ENCODE measurements around the gene BCAS4.

The BCAS4 gene

DNA sequence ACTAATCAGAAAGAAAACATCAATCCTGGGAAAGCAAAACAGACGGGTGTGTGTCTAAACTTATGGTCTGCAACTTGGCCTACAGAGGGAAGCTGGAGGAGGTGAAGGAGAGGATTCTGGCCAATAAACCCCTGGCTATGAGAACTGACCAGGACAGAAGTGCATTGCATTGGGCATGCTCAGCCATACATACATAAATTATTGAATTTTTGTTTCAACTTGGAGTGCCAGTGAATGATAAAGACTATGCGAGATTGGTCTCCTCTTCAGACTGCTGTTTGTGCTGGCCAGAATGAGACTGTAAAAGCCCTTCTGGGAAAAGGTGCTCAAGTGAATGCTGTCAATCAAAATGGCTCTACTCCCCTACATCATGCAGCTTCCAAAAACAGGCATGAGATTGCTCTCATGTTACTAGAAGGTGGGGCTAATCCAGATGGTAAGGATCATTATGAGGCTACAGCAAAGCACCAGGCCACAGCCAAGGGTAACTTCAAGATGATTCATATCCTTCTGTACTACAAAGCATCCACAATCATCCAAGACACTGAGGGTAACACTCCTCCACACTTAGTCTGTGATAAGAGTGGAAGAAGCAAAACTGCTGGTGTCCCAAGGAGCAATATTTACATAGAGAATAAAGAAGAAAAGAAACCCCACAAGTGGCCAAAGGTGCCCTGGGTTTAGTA is 119.0 kb downstream of the BCAS4 start:
- DNase-seq (ENCODE audit: low spot score), result peak; percentile 20

DNA sequence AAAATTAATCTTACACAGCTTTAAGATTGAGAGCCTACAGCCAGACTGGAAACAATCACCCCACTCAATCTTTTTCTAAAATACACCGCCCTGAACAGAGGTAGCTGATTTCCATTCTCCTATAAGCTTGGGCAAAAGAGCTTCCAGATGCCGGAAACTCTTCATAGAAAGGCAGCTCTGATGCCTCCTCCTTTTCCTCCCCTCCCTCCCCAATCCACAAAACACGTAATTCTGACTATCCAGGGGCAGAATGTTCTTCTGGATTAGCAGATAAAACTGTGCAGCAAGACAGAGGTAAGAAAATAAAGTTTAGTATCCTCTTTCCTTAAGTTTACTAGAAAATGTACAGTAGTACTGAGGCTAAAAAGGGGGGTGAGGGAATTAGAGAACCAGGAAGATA is 120.6 kb downstream of the BCAS4 start:
- DNase-seq (ENCODE audit: low spot score), result no peak

DNA sequence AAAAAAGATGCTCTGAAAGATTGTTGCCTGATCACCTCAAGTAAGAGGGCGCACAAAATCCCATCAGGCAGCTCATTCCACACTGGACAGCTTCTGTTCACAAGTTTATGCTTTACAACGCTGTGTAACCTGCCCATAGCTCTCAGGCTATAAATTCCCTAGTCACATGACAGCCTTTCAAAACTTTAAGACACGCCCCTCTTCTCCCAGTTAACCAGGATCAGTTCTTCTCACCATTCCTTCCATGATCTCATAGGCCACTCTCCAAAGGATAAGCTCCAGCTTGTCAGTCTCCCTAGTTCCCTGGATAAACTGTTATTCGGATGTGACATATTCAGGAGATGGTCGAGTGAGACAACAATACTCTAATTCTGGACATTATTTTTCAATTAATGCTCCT is 121.4 kb downstream of the BCAS4 start:
- no peak for DNase-seq (ENCODE audit: low spot score)

DNA sequence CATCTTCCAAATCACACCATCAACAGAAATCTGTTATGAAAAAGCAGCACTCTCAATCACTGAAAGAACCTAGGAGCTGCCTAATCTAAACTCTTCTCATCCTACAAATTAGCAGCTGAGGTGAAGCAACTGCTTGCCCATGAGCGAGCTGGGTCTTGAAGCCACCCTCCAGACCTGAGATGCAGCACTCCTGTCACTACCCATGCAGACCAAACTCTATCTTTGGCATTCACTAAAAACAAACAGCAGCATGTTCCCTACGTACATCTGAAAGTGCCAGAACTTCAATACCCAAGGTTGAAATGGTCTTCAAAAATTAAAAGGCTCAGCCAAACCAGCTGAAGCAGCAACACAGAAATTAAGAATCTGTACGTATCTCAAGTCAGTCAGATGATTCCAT is 122.1 kb downstream of the BCAS4 start:
- no peak for DNase-seq (ENCODE audit: low spot score)

DNA sequence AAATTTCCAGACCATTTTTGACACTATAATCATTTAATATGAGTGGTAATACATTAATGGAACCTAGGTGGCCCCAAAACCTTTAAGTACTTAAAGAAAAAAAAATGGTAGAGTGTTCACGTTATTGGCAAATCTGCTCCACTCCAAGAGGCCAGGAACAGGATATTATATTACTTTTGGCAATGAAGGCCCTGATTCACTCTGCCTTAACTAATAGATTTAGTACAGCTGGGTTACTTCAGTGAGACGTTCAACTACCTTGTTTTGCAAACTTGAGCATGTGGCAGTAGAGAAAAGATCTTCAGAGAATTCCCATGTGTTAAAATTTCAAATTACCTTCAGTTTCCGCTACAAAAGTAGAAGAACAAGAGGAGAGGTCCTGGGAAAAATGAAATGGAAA is 123.5 kb downstream of the BCAS4 start:
- DNase-seq (ENCODE audit: low spot score), result no peak

DNA sequence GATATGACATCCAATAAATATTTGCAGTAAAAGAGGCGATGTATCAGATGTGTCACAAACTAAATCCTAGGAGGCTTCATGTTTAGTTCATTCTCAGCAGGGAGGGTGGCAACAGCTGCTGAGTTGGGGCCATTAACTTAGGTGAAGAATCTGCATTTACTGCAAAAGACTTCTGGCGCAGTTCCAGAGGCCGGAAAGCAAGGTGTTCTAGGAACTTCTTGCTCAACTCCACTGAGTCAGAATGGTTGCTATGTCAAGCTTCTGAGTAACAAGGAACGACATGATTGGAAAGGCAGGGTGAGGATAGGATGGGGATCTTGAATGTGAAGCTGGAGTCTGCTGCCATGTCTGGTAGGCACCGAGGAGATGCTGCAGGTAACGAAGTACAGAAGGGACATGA is 124.7 kb downstream of the BCAS4 start:
- DNase-seq (ENCODE audit: low spot score), result peak; percentile 24

DNA sequence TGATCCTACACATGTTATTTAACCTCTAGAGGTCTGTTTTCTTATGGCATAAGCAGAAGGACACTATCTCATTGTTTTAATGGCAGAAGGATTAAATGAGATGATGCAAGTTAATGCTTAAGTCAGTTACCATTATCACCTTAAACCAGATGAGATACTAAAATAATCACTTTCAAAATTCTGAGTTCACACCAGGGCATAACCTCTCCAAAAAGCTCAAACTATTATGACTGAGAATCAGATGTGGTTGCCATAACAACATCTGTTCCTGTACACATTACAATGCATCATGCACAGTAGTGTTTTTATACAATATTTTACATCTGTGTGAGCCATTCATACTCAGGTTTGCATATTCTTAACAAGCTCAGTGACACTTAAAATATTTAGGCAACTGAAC is 126.1 kb downstream of the BCAS4 start:
- peak; percentile 52 for DNase-seq (ENCODE audit: low spot score)

DNA sequence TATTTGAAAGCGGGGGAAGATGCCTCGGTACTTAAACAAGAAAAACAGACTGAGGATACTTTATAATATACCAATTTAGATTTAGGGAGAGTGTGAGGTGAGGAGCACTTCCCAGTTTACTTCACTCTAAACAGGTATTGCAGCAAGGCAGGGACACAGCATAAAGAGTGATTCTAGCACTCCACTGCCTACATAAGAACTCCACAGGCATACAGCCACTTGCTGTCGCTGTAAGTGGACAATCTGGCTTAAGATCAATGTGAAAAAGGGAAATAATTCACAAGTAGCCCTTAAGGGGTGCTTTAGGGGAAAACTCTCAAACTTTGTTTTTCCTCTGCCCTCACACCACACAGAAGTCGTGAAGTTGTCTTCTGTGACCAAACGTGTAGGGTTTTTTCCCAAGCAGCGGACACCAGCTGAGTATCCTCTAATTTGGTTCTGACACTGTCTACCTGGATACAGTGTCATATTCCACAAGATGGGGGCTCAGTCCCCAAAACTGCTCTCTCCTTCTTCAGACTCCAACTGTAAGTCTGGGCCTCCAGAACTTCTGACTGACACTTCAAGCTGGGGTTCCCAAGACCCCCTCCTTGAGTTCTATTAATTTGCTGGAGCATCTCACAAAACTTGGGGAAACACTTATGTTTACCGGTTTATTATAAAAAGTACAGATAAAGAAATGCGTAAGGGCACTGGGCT is 127.1 kb downstream of the BCAS4 start:
- no peak for DNase-seq (ENCODE audit: low spot score)

DNA sequence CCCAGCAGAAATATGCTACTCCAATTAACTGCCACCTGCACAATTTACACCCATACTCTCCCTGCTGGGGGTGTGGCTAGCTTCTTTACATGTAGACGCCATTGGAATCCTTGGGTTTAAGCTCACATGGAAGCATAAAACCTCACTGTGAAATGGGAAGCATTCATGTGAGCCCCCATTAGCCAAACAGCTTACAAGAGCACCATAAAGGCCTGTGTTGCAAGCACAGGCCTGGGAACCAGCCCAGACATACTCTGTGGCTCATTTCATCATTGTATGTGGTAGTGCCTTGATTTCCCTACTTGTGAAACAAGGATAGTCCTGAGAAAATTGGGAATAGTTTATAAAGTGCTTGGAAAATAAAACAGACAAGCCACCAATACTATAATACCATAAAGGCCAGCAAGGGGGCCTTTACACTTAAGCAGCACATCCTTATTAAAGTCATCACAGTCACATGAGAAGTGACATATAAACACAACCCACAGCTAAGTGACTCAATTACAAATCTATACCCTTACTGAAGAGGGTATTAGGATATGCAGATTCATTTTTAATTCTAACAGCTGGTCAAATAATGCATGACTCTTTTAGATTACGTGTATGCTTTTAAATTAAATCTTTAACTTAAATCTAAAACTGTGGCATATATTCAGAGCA is 129.5 kb downstream of the BCAS4 start:
- DNase-seq (ENCODE audit: low spot score), result no peak

DNA sequence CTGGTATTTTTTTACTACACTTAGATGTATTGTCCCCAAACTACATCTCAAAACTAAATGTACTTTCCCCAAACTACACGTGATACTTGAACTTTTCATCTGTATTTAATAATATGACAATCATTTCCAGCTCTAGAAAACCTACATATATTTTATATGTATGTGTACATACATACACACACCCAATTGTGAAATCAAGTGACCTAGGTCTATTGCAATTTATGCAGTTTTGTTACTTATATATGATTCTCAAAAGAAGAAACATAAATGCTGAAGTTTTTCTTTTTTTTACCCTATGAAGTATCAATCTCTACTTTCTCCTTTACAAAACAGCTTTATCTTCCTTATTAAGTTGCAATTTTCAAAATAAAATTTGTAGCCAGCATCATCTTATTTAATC is 131.7 kb downstream of the BCAS4 start:
- no peak for DNase-seq (ENCODE audit: low spot score)

Data from CD4-positive, alpha-beta T cell treated with Interleukin-15 for 4 hours (primary cell).